GM18867 (cell line): Measurements from ENCODE around the gene CFAP100.

Experiments used
- ATAC-seq: cut with Tn5 transposase; IDR thresholded peaks from one replicate; pipeline ENCODE4 v1.9.1; 2021; ENCODE audit warnings: mild to moderate bottlenecking, moderate library complexity; ENCODE audit not compliant: unreplicated experiment

CFAP100 gene

GRCh38 chr3:126439346-126439967, 44.7 kb downstream of the CFAP100 start:
- no peak for ATAC-seq

- no peak for ATAC-seq
These were observed 45.4 kb downstream of the CFAP100 start for GRCh38 chr3:126439968-126440708.

GRCh38 chr3:126440709-126440995, 45.9 kb downstream of the CFAP100 start:
- no peak for ATAC-seq

- ATAC-seq, result no peak
These were observed 46.7 kb downstream of the CFAP100 start for GRCh38 chr3:126441256-126441880.

- ATAC-seq, result no peak
These were observed 47.6 kb downstream of the CFAP100 start for GRCh38 chr3:126442094-126442855.

- no peak for ATAC-seq
These were observed 48.1 kb downstream of the CFAP100 start for GRCh38 chr3:126442856-126443242.

- no peak for ATAC-seq
These were observed 50.8 kb downstream of the CFAP100 start for GRCh38 chr3:126445506-126445905.

GRCh38 chr3:126446301-126446700, 51.6 kb downstream of the CFAP100 start:
- ATAC-seq, result no peak

GRCh38 chr3:126446791-126447190, 52.1 kb downstream of the CFAP100 start:
- no peak for ATAC-seq

- no peak for ATAC-seq
These were observed 52.9 kb downstream of the CFAP100 start for GRCh38 chr3:126447456-126448106.

- no peak for ATAC-seq
These were observed 53.6 kb downstream of the CFAP100 start for GRCh38 chr3:126448136-126448892.

- ATAC-seq, result no peak
These were observed 54.1 kb downstream of the CFAP100 start for GRCh38 chr3:126448893-126449180.

GRCh38 chr3:126449621-126450051, 54.9 kb downstream of the CFAP100 start:
- no peak for ATAC-seq

- ATAC-seq, result no peak
These were observed 55.5 kb downstream of the CFAP100 start for GRCh38 chr3:126450219-126450618.

GRCh38 chr3:126450744-126451143, 56.0 kb downstream of the CFAP100 start:
- ATAC-seq, result no peak

- ATAC-seq, result no peak
These were observed 56.8 kb downstream of the CFAP100 start for GRCh38 chr3:126451511-126451910.

GRCh38 chr3:126452213-126452612, 57.5 kb downstream of the CFAP100 start:
- ATAC-seq, result no peak

- no peak for ATAC-seq
These were observed 59.3 kb downstream of the CFAP100 start for GRCh38 chr3:126454025-126454424.

GRCh38 chr3:126454437-126455198, 59.9 kb downstream of the CFAP100 start:
- ATAC-seq, result no peak

- ATAC-seq, result no peak
These were observed 61.5 kb downstream of the CFAP100 start for GRCh38 chr3:126456211-126456610.
